Activated naive CD4-positive, alpha-beta T cell treated with anti-CD3 and anti-CD28 coated beads, Interleukin-2, amount 10 ng/mL, durations not matched to agents 7 days and 5 days (primary cell): Measurements from ENCODE around the gene MUC21.
A peak's percentile ranks its signal among the peaks of the same experiment; 100 is the strongest.

Source experiments
- CTCF ChIA-PET: fragments of 350-600 bp; sonication (Branson Sonifier 250); formaldehyde crosslinking; loops from one replicate; lab custom pipeline; 2021; ENCODE audit warnings: antibody characterized with exemption; lab: Charles Lee
- DNase-seq: peaks from one replicate; pipeline ENCODE4 v3.0.0-alpha.2; 2020
- H3K27ac Mint-ChIP-seq: one replicate; pipeline ENCODE4 v1.8.0; 2021; ENCODE audit warnings: mild to moderate bottlenecking, moderate library complexity, mixed read lengths
- H3K27me3 Mint-ChIP-seq: one replicate; pipeline ENCODE4 v1.8.0; 2021; ENCODE audit warnings: mild to moderate bottlenecking, mixed read lengths
- H3K36me3 Mint-ChIP-seq: one replicate; pipeline ENCODE4 v1.8.0; 2021; ENCODE audit warnings: mixed read lengths
- H3K4me1 Mint-ChIP-seq: one replicate; pipeline ENCODE4 v1.8.0; 2021; ENCODE audit warnings: mixed read lengths
- H3K4me3 Mint-ChIP-seq: one replicate; pipeline ENCODE4 v1.8.0; 2021; ENCODE audit warnings: mild to moderate bottlenecking, moderate library complexity, mixed read lengths
- H3K9me3 Mint-ChIP-seq: one replicate; pipeline ENCODE4 v1.8.0; 2021; ENCODE audit warnings: mixed read lengths

The MUC21 gene

GRCh38 chr6:30983439-30983838, at the start of gene MUC21:
TSS of gene MUC21 (plus strand) at chr6:30983718. CDS start at chr6:30983959, 241 bp downstream.
- CTCF ChIA-PET: interaction anchor here (1.8 kb wide), 1 partner anchor 20 kb away, joined by 3 read pairs; no protein-coding TSS in a partner anchor
- no peak within 1 kb of the TSS for H3K4me3 Mint-ChIP-seq
- DNase-seq: no peak
- no peak within 1 kb of the TSS for H3K27ac Mint-ChIP-seq
- H3K36me3 Mint-ChIP-seq: no peaks in the 10 kb centered on the region
- no peaks in the 10 kb centered on the region for H3K4me1 Mint-ChIP-seq
- no peaks in the 10 kb centered on the region for H3K9me3 Mint-ChIP-seq
- peaks cover 37% of the 10 kb centered on the region for H3K27me3 Mint-ChIP-seq

GRCh38 chr6:30935018-30935417, 48.5 kb upstream of the MUC21 start:
- no peak overlapping the region for H3K27ac Mint-ChIP-seq

GRCh38 chr6:30937265-30937664, 46.3 kb upstream of the MUC21 start:
- no peak overlapping the region for H3K4me3 Mint-ChIP-seq
- H3K27me3 Mint-ChIP-seq: peaks cover 77% of the 10 kb centered on the region
- H3K36me3 Mint-ChIP-seq: no peaks in the 10 kb centered on the region
- H3K4me1 Mint-ChIP-seq: no peaks in the 10 kb centered on the region
- CTCF ChIA-PET: no interaction called here
- no peaks in the 10 kb centered on the region for H3K9me3 Mint-ChIP-seq
- H3K27ac Mint-ChIP-seq: no peak overlapping the region
- DNase-seq: no peak

More at GRCh38 chr6:30935018-30935417, 48.5 kb upstream of the MUC21 start:
- Mint-ChIP-seq H3K27me3 (peaks cover 64% of the 10 kb centered on the region), H3K9me3 (no peaks in the 10 kb centered on the region), H3K4me3 (no peak overlapping the region), H3K4me1 (no peaks in the 10 kb centered on the region), H3K36me3 (no peaks in the 10 kb centered on the region)
- DNase-seq: no peak
- CTCF ChIA-PET: no interaction called here

- no peaks in the 10 kb centered on the region for H3K36me3 Mint-ChIP-seq
- H3K27me3 Mint-ChIP-seq: peaks cover 87% of the 10 kb centered on the region
- no peaks in the 10 kb centered on the region for H3K9me3 Mint-ChIP-seq
- H3K4me1 Mint-ChIP-seq: peaks cover 2% of the 10 kb centered on the region
- CTCF ChIA-PET: interaction anchor here (1.4 kb wide), 1 partner anchor 23 kb away, joined by 3 read pairs; no protein-coding TSS in a partner anchor
- no peak for DNase-seq
- H3K4me3 Mint-ChIP-seq: no peak overlapping the region
- H3K27ac Mint-ChIP-seq: no peak overlapping the region
These were observed 44.8 kb upstream of the MUC21 start for GRCh38 chr6:30938730-30939129.

GRCh38 chr6:30939473-30939872, 44.0 kb upstream of the MUC21 start:
- no peak overlapping the region for H3K4me3 Mint-ChIP-seq
- H3K27me3 Mint-ChIP-seq: peaks cover 86% of the 10 kb centered on the region
- CTCF ChIA-PET: interaction anchor here (1.6 kb wide), 1 partner anchor 8 kb away, joined by 4 read pairs; the partner anchor contains the start of gene SFTA2
- no peak for DNase-seq
- H3K36me3 Mint-ChIP-seq: no peaks in the 10 kb centered on the region
- H3K9me3 Mint-ChIP-seq: no peaks in the 10 kb centered on the region
- H3K4me1 Mint-ChIP-seq: peaks cover 2% of the 10 kb centered on the region
- no peak overlapping the region for H3K27ac Mint-ChIP-seq

GRCh38 chr6:30940361-30940986, 43.0 kb upstream of the MUC21 start, which contains the start of gene MUCL3:
TSS of gene MUCL3 (plus strand) at chr6:30940973. CDS start at chr6:30941000, 27 bp downstream.
- H3K27ac Mint-ChIP-seq: no peak within 1 kb of the TSS
- CTCF ChIA-PET: interaction anchor here (0.9 to 1.6 kb wide), 4 partner anchors 9 to 139 kb away, joined by 3 to 4 read pairs (median 3); partner anchors contain the start of gene SFTA2
- H3K4me3 Mint-ChIP-seq: no peak within 1 kb of the TSS
- DNase-seq: no peak
- peaks cover 2% of the 10 kb centered on the region for H3K4me1 Mint-ChIP-seq
- H3K9me3 Mint-ChIP-seq: no peaks in the 10 kb centered on the region
- no peaks in the 10 kb centered on the region for H3K36me3 Mint-ChIP-seq
- H3K27me3 Mint-ChIP-seq: peaks cover 87% of the 10 kb centered on the region

GRCh38 chr6:30942338-30943060, 41.0 kb upstream of the MUC21 start:
- peak; percentile 33 for DNase-seq
- no peak overlapping the region for H3K4me3 Mint-ChIP-seq
- no peak overlapping the region for H3K27ac Mint-ChIP-seq
- H3K27me3 Mint-ChIP-seq: peaks cover 89% of the 10 kb centered on the region
- peaks cover 2% of the 10 kb centered on the region for H3K4me1 Mint-ChIP-seq
- no peaks in the 10 kb centered on the region for H3K9me3 Mint-ChIP-seq
- CTCF ChIA-PET: interaction anchor here (0.8 to 1.7 kb wide), 3 partner anchors 13 to 142 kb away, joined by 3 to 4 read pairs (median 3); no protein-coding TSS in a partner anchor
- H3K36me3 Mint-ChIP-seq: no peaks in the 10 kb centered on the region

- Mint-ChIP-seq H3K36me3 (no peaks in the 10 kb centered on the region), H3K4me1 (peaks cover 2% of the 10 kb centered on the region), H3K27ac (no peak overlapping the region), H3K9me3 (no peaks in the 10 kb centered on the region), H3K27me3 (peaks cover 89% of the 10 kb centered on the region), H3K4me3 (no peak overlapping the region)
- DNase-seq: no peak
- CTCF ChIA-PET: no interaction called here
These were observed 39.5 kb upstream of the MUC21 start for GRCh38 chr6:30944051-30944450.

- Mint-ChIP-seq H3K36me3 (no peaks in the 10 kb centered on the region), H3K27me3 (peaks cover 90% of the 10 kb centered on the region), H3K9me3 (no peaks in the 10 kb centered on the region), H3K27ac (no peak overlapping the region), H3K4me1 (peaks cover 2% of the 10 kb centered on the region), H3K4me3 (no peak overlapping the region)
- CTCF ChIA-PET: interaction anchor here (1.2 kb wide), 1 partner anchor 125 kb away, joined by 3 read pairs; no protein-coding TSS in a partner anchor
- no peak for DNase-seq
These were observed 38.2 kb upstream of the MUC21 start for GRCh38 chr6:30945281-30945680.

GRCh38 chr6:30947231-30947630, 36.3 kb upstream of the MUC21 start:
- Mint-ChIP-seq H3K4me3 (no peak overlapping the region), H3K27me3 (peaks cover 90% of the 10 kb centered on the region)
- CTCF ChIA-PET: no interaction called here

GRCh38 chr6:30948811-30949210, 34.7 kb upstream of the MUC21 start:
- DNase-seq: no peak
- CTCF ChIA-PET: interaction anchor here (1.8 kb wide), 1 partner anchor 12 kb away, joined by 4 read pairs; no protein-coding TSS in a partner anchor
- Mint-ChIP-seq H3K27ac (no peak overlapping the region), H3K4me1 (no peaks in the 10 kb centered on the region), H3K4me3 (no peak overlapping the region), H3K36me3 (no peaks in the 10 kb centered on the region), H3K27me3 (peaks cover 90% of the 10 kb centered on the region), H3K9me3 (no peaks in the 10 kb centered on the region)

More at GRCh38 chr6:30947231-30947630, 36.3 kb upstream of the MUC21 start:
- H3K4me1 Mint-ChIP-seq: peaks cover 2% of the 10 kb centered on the region
- DNase-seq: no peak
- H3K27ac Mint-ChIP-seq: no peak overlapping the region
- no peaks in the 10 kb centered on the region for H3K9me3 Mint-ChIP-seq
- no peaks in the 10 kb centered on the region for H3K36me3 Mint-ChIP-seq

- CTCF ChIA-PET: no interaction called here
- Mint-ChIP-seq H3K27ac (no peak overlapping the region), H3K9me3 (no peaks in the 10 kb centered on the region), H3K27me3 (peaks cover 97% of the 10 kb centered on the region), H3K4me1 (peaks cover 17% of the 10 kb centered on the region), H3K4me3 (no peak overlapping the region), H3K36me3 (no peaks in the 10 kb centered on the region)
- DNase-seq: no peak
These were observed 31.5 kb upstream of the MUC21 start for GRCh38 chr6:30951907-30952469.

- peak overlapping the region; percentile 24 for H3K4me3 Mint-ChIP-seq
- no peak for DNase-seq
- peaks cover 17% of the 10 kb centered on the region for H3K4me1 Mint-ChIP-seq
- no peaks in the 10 kb centered on the region for H3K36me3 Mint-ChIP-seq
- peaks cover 88% of the 10 kb centered on the region for H3K27me3 Mint-ChIP-seq
- no peaks in the 10 kb centered on the region for H3K9me3 Mint-ChIP-seq
- no peak overlapping the region for H3K27ac Mint-ChIP-seq
- CTCF ChIA-PET: interaction anchor here (1.0 to 1.3 kb wide), 2 partner anchors 41 to 116 kb away, joined by 3 to 4 read pairs; partner anchors contain the start of gene VARS2
These were observed 28.7 kb upstream of the MUC21 start for GRCh38 chr6:30954631-30955366.
